Subcutaneous abdominal adipose tissue (tissue), 5 donors: Measurements from ENCODE around the gene SMYD4.
"Not testable (repeated sequence)": the region's sequence is repeated elsewhere in the genome, so short reads cannot be mapped to it uniquely, and the experiment has no call there.

Source experiments
- H3K27ac ChIP-seq: one replicate; pipeline ENCODE4 v1.7.0; 2013; ENCODE audit warnings: low read depth, mild to moderate bottlenecking, inconsistent platforms, low read length, moderate library complexity
- H3K27me3 ChIP-seq, 5 donors: one replicate each; pipeline ENCODE4 v1.7.0; 2013; ENCODE audit warnings: low read length in 5 of 5, inconsistent platforms in 1 of 5; ENCODE audit not compliant: control insufficient read depth in 5 of 5, insufficient read depth in 4 of 5
- H3K36me3 ChIP-seq, 5 donors: one replicate each; pipeline ENCODE4 v1.7.0; 2013; ENCODE audit warnings: low read length in 5 of 5; ENCODE audit not compliant: control insufficient read depth in 5 of 5, insufficient read depth in 5 of 5
- H3K4me1 ChIP-seq, 5 donors: one replicate each; pipeline ENCODE4 v1.7.0; 2013; ENCODE audit warnings: low read length in 5 of 5, mild to moderate bottlenecking in 3 of 5, moderate library complexity in 1 of 5; ENCODE audit not compliant: control insufficient read depth in 5 of 5, insufficient read depth in 5 of 5
- H3K4me3 ChIP-seq, 5 donors: one replicate each; pipeline ENCODE4 v1.7.0; 2013; ENCODE audit warnings: low read length in 5 of 5, low read depth in 1 of 5
- H3K9ac ChIP-seq, 5 donors: one replicate each; pipeline ENCODE4 v1.7.0; 2013; ENCODE audit warnings: low read length in 5 of 5, mild to moderate bottlenecking in 4 of 5, moderate library complexity in 3 of 5
- H3K9me3 ChIP-seq, 5 donors: one replicate each; pipeline ENCODE4 v1.7.0; 2013; ENCODE audit warnings: low read length in 5 of 5; ENCODE audit not compliant: control insufficient read depth in 5 of 5
- donor health status: healthy.
- donor health status: healthy.
- donor health status: healthy.
- donor health status: healthy.
- donor health status: healthy.

SMYD4 gene

DNA sequence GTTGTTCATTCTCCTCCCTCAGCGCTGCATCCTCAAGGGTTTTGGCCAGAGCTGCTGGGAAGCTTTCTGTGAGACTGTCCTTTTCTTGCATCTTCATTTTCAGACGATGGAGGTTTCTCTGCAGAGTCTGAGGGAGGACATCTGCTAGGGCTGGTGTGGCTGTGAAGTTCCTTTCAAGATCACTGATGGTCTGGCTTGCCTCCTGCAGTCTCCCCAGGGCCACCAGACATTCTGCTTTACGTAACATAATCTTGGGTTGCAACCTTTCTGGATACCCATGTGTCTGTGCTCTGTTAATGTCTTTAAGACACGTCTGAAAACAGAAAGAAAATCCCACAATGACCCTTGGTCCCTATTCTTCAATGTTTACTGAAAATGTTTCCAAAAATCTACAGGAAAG lies 29.0 kb downstream of the SMYD4 start:
- Histone ChIP-seq H3K36me3 (peaks cover 3 to 30% (median 15%) of the 10 kb centered on the region in 5 donors), H3K9me3 (no peaks in the 10 kb centered on the region), H3K4me3 (no peak overlapping the region), H3K9ac (no peak overlapping the region), H3K4me1 (peaks cover 5 to 38% (median 25%) of the 10 kb centered on the region in 5 donors), H3K27me3 (no peaks in the 10 kb centered on the region), H3K27ac (peak overlapping the region; percentile 54)

GRCh38 chr17:1800240-1800639 lies 29.5 kb downstream of the SMYD4 start:
- Histone ChIP-seq H3K9ac (no peak overlapping the region), H3K4me3 (no peak overlapping the region), H3K27me3 (no peaks in the 10 kb centered on the region), H3K4me1 (peaks cover 5 to 38% (median 25%) of the 10 kb centered on the region in 5 donors), H3K36me3 (peaks cover 3 to 30% (median 15%) of the 10 kb centered on the region in 5 donors), H3K27ac (no peak overlapping the region), H3K9me3 (no peaks in the 10 kb centered on the region)

DNA sequence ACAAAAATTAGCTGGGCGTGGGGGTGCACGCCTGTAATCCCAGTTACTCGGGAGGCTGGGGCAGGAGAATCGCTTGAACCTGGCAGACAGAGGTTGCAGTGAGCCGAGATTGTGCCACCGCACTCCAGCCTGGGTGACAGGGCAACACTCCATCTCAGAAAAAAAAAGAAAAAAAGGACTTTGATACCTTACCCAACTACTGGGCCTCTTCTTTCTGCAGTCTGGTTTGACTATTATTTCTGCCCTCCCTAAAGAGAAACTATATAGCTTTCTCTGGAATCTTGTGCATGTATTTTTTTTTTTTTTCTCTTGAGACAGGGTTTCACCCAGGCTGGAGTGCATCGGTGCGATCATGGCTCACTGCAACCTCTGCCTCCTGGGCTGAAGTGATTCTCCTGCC lies 31.9 kb downstream of the SMYD4 start:
- H3K27ac ChIP-seq, H3K27me3 ChIP-seq, H3K9me3 ChIP-seq, H3K4me3 ChIP-seq, H3K9ac ChIP-seq: not testable (repeated sequence)
- peaks cover 6 to 36% (median 22%) of the 10 kb centered on the region in 5 donors for H3K4me1 ChIP-seq
- peaks cover 0 to 13% (median 10%) of the 10 kb centered on the region in 5 donors for H3K36me3 ChIP-seq

DNA sequence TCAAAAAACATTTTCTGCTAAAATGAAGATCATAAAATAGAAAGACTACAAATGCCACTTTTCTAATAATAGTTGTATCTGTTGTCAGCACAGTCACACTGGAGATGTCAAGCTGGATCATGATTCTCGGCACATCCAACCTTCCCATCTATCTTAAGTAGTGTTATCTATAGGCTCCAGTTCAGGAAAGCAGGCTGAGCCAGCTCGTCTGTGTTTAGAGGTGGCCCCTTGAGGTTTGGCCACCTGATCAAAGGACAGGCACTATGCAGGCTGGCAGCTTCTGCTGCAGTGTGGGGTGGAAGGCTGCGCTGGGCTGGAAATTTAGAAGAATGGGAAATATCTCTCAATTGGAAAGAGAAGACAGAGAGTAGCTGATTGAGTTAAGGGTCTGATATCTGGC lies 32.4 kb downstream of the SMYD4 start:
- Histone ChIP-seq H3K36me3 (peaks cover 0 to 13% (median 10%) of the 10 kb centered on the region in 5 donors), H3K27me3 (no peaks in the 10 kb centered on the region), H3K4me3 (no peak overlapping the region), H3K9me3 (no peaks in the 10 kb centered on the region), H3K27ac (no peak overlapping the region), H3K4me1 (peaks cover 6 to 32% (median 20%) of the 10 kb centered on the region in 5 donors), H3K9ac (no peak overlapping the region)

- Histone ChIP-seq H3K36me3 (peaks cover 0 to 13% (median 10%) of the 10 kb centered on the region in 5 donors), H3K27ac (no peak overlapping the region), H3K4me1 (peaks cover 6 to 27% (median 19%) of the 10 kb centered on the region in 5 donors), H3K9me3 (no peaks in the 10 kb centered on the region), H3K4me3 (no peak overlapping the region), H3K27me3 (no peaks in the 10 kb centered on the region), H3K9ac (peak overlapping the region in 1 of 5 donors; percentile 14)
Observed at GRCh38 chr17:1796800-1797199, 32.9 kb downstream of the SMYD4 start.

- H3K9ac ChIP-seq: no peak overlapping the region
- no peaks in the 10 kb centered on the region for H3K9me3 ChIP-seq
- no peak overlapping the region for H3K4me3 ChIP-seq
- no peak overlapping the region for H3K27ac ChIP-seq
- no peaks in the 10 kb centered on the region for H3K27me3 ChIP-seq
- H3K36me3 ChIP-seq: no peaks in the 10 kb centered on the region
- peaks cover 6 to 20% (median 15%) of the 10 kb centered on the region in 5 donors for H3K4me1 ChIP-seq
Observed at GRCh38 chr17:1793447-1793806, 36.3 kb downstream of the SMYD4 start.

DNA sequence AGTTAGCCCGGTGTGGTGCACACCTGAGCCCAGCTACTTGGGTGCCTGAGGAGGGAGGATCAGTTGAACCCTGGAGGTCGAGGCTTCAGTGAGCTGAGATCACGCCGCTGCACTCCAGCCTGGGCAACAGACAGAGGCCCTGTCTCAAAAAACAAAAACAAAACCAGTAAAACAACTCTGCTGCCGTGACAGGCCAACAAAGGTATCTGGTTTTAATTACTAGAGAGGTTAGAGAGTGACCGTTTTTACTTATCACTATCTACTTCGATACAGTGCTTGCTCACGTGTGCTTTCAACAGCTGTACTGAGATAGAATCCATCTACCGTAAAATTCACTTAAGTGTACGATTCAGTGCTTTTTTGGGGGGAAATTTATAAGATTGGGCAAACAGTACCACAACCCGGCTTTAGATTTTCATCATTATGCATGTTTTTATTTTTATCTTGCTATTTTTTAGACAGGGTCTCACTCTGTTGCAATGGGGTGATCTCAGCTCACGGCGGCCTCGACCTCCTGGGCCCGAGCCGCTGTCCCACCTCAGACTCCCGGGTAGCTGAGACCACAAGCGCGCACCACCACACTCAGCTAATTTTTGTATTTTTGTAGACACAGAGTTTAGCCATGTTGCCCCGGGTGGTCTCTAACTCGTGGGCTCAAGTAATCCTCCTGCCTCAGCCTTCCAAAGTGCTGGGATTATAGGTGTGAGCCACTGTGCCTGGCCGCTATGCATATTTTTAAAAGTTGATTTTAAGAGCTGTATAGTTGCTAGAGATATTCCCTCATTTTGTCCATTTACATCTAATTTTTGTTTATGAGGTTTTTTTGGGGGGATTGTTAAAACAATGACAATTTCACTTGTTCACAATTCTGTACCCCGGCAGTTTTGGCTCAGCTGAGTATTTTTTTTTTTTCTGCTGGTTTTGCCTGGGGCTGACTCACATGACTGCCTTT lies 36.9 kb downstream of the SMYD4 start:
- Histone ChIP-seq H3K36me3 (no peaks in the 10 kb centered on the region), H3K4me1 (peaks cover 7 to 26% (median 19%) of the 10 kb centered on the region in 5 donors), H3K4me3 (no peak overlapping the region), H3K27me3 (no peaks in the 10 kb centered on the region), H3K9me3 (no peaks in the 10 kb centered on the region), H3K27ac (no peak overlapping the region), H3K9ac (no peak overlapping the region)

- Histone ChIP-seq H3K36me3 (no peaks in the 10 kb centered on the region), H3K9ac (no peak overlapping the region), H3K9me3 (no peaks in the 10 kb centered on the region), H3K4me1 (peaks cover 23 to 41% (median 34%) of the 10 kb centered on the region in 5 donors), H3K4me3 (no peak overlapping the region), H3K27me3 (no peaks in the 10 kb centered on the region), H3K27ac (no peak overlapping the region)
Observed at GRCh38 chr17:1789936-1790335, 39.8 kb downstream of the SMYD4 start.

DNA sequence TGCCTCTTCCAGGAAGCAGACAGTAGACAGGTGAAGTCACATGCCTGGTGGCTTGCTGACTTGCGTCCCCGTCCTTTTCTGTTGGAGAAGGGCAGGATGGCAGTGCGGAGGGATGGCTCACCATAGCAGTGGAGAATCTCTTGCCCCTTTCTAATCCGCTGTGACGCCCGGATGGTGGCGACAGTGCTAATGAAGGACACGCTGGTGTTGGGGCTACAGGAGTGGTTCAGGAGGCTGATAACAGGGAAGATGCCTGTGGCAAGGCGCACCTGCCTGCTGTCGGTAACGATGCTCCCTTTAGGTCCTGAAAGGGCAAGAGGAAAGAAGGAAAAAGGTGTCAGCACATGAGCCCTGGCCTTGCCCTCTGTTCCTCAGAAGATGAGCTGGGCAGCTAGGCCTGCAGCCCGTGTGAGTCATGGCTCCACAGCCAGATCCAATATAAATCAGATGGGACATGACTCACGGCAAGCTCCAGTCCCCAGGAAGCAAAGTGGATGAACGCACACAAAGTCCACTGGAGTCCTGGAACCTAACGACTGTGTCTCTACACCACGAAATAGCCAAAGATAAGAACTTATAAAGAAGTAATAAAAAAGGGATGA lies 42.3 kb downstream of the SMYD4 start:
- H3K4me1 ChIP-seq: peaks cover 39 to 64% (median 52%) of the 10 kb centered on the region in 5 donors
- H3K4me3 ChIP-seq: peak overlapping the region in 4 of 5 donors; percentile 31 to 44 (median 34)
- H3K9ac ChIP-seq: peak overlapping the region; percentile 48 to 71 (median 64)
- H3K36me3 ChIP-seq: peaks cover 0 to 2% (median 0%) of the 10 kb centered on the region in 5 donors
- H3K27me3 ChIP-seq: peaks cover 0 to 3% (median 0%) of the 10 kb centered on the region in 5 donors
- H3K9me3 ChIP-seq: no peaks in the 10 kb centered on the region
- peak overlapping the region; percentile 94 for H3K27ac ChIP-seq

DNA sequence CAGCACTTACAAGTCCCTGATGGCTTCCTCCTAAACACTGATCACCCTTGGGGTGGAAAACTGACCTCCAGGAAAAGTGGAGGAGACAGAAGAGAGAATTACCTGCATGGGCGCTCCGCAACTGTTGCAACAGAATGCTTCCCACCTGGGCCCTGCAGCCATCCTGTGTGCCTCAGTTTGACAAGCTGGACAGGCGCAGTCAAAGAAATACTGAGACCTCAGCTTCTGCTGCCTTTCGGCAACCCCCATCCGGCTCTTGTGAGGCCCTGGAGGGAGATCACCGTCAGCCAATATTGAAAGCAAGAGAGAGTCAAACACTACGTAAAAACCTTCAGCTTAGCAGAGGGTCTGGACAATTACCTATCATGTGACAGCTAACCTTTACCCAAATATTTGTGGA lies 43.0 kb downstream of the SMYD4 start:
- peak overlapping the region; percentile 94 for H3K27ac ChIP-seq
- peak overlapping the region in 4 of 5 donors; percentile 31 to 44 (median 34) for H3K4me3 ChIP-seq
- peaks cover 44 to 71% (median 59%) of the 10 kb centered on the region in 5 donors for H3K4me1 ChIP-seq
- peaks cover 0 to 4% (median 0%) of the 10 kb centered on the region in 5 donors for H3K27me3 ChIP-seq
- H3K9me3 ChIP-seq: no peaks in the 10 kb centered on the region
- peak overlapping the region; percentile 48 to 71 (median 64) for H3K9ac ChIP-seq
- peaks cover 0 to 2% (median 0%) of the 10 kb centered on the region in 5 donors for H3K36me3 ChIP-seq
